ENCODE results near the gene DEFB127.

DNA sequence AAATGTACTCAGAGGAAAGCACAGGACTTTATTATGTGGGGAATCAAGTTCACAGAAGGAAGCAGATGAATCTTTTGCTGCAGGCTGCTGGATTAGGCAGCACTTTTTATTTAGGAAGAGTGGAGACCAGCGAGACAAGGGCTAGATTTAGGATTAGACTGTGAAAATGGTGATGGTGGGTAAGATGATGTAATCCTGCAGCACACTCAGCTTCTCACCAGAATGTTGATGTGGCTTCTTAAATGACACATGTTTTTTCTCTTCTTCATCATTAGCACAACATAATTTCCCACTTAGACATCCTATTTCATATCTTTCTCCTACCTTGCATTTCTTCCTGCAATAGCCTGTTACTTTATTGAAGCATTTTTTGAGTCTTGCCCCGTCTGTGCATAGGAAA lies 30.5 kb downstream of the DEFB127 start:
- TF ChIP-seq POLR2A (IDR thresholded peaks at IDR 0.05; ENCODE audit: low read depth, low read length), result no peak
- no peak for TF ChIP-seq POLR2AphosphoS5 (IDR thresholded peaks at IDR 0.05; ENCODE audit: low read depth, low read length)
- TF ChIP-seq SPI1 (IDR thresholded peaks at IDR 0.05; ENCODE audit: low read depth, low read length), result no peak
- TF ChIP-seq PAX5 (IDR thresholded peaks at IDR 0.05; ENCODE audit: insufficient read depth, low read length, severe bottlenecking), result no peak
- TF ChIP-seq TAF1 (IDR thresholded peaks at IDR 0.05; ENCODE audit: low read depth, low read length), result no peak
- TF ChIP-seq POU2F2 (IDR thresholded peaks at IDR 0.05; ENCODE audit: low read depth, low read length), result no peak
